HepG2 (cell line): ENCODE measurements around the gene HOXC9. TPM values are rescaled to one million over a fixed set of nuclear protein-coding genes. Genes with fewer than 3 reads are reported as not detected.

Source experiments
- BCL6 ChIP-seq: IDR thresholded peaks from 2 replicates; pipeline ENCODE4 v1.6.1; 2016; ENCODE audit warnings: missing genetic modification reagents, missing compliant biosample characterization
- CBX2 ChIP-seq, 2 experiments: fragments of 200-600 bp in 1 of 2; sonication (generic); formaldehyde crosslinking in 1 of 2; IDR thresholded peaks; 2 replicates each; pipeline versions ENCODE4 v1.7.0 to v1.8.1; 2018 to 2022; ENCODE audit warnings: low read depth in 2 of 2, low read length in 1 of 2, mild to moderate bottlenecking in 1 of 2, missing genetic modification reagents in 1 of 2
- ESRRA ChIP-seq: sonication (generic); formaldehyde crosslinking; IDR thresholded peaks from 2 replicates; pipeline ENCODE4 v1.5.1; 2020; ENCODE audit warnings: mild to moderate bottlenecking, low read depth, missing genetic modification reagents
- EZH2 ChIP-seq: conservative IDR thresholded peaks from 2 replicates; pipeline ENCODE4 v1.6.1; 2012; ENCODE audit warnings: mild to moderate bottlenecking, low read depth, low read length, moderate library complexity
- MED1 ChIP-seq: sonication (generic); formaldehyde crosslinking; IDR thresholded peaks from 2 replicates; pipeline ENCODE4 v1.4.0; 2020; ENCODE audit warnings: missing genetic modification reagents
- MXD1 ChIP-seq: sonication (generic); formaldehyde crosslinking; IDR thresholded peaks from 2 replicates; pipeline ENCODE4 v1.4.0; 2020; ENCODE audit warnings: mild to moderate bottlenecking, missing genetic modification reagents
- NCOA5 ChIP-seq: sonication (generic); formaldehyde crosslinking; IDR thresholded peaks from 2 replicates; pipeline ENCODE4 v1.4.0; 2020; ENCODE audit warnings: missing genetic modification reagents
- PRMT3 ChIP-seq: sonication (generic); formaldehyde crosslinking; IDR thresholded peaks from 2 replicates; pipeline ENCODE4 v1.8.1; 2022; ENCODE audit warnings: low read depth, mild to moderate bottlenecking, moderate library complexity, missing genetic modification reagents, borderline replicate concordance
- RFX1 ChIP-seq: fragments of 450-650 bp; IDR thresholded peaks from 2 replicates; pipeline ENCODE4 v1.6.1; 2017
- SKIL ChIP-seq: sonication (generic); formaldehyde crosslinking; IDR thresholded peaks from 2 replicates; pipeline ENCODE4 v1.8.0; 2022; ENCODE audit warnings: missing genetic modification reagents, mild to moderate bottlenecking, moderate library complexity, borderline replicate concordance
- TAF1 ChIP-seq: sonication (generic); formaldehyde crosslinking; IDR thresholded peaks from 2 replicates; pipeline ENCODE4 v1.4.0; 2020; ENCODE audit warnings: missing genetic modification reagents
- TCF7L2 ChIP-seq: IDR thresholded peaks from 2 replicates; pipeline ENCODE4 v1.6.1; 2011; ENCODE audit warnings: mild to moderate bottlenecking, low read depth, low read length, moderate library complexity
- ZBTB7A ChIP-seq: sonication (generic); formaldehyde crosslinking; IDR thresholded peaks from 2 replicates; pipeline ENCODE4 v1.8.0; 2022; ENCODE audit warnings: mild to moderate bottlenecking, missing genetic modification reagents
- ZNF430 ChIP-seq: sonication (generic); formaldehyde crosslinking; IDR thresholded peaks from 2 replicates; pipeline ENCODE4 v1.9.0; 2021; ENCODE audit warnings: mild to moderate bottlenecking, missing genetic modification reagents
- ZNF468 ChIP-seq: sonication (generic); formaldehyde crosslinking; IDR thresholded peaks from 2 replicates; pipeline ENCODE4 v1.8.0; 2022; ENCODE audit warnings: mild to moderate bottlenecking, moderate library complexity, missing genetic modification reagents
- ZNF784 ChIP-seq: sonication (generic); formaldehyde crosslinking; IDR thresholded peaks from 2 replicates; pipeline ENCODE4 v1.5.1; 2020; ENCODE audit warnings: missing genetic modification reagents, mild to moderate bottlenecking, borderline replicate concordance
- ZNF879 ChIP-seq: sonication (generic); formaldehyde crosslinking; IDR thresholded peaks from 2 replicates; pipeline ENCODE4 v1.8.1; 2023; ENCODE audit warnings: missing genetic modification reagents
- polyA plus RNA-seq, 8 experiments: library from polyadenylated mRNA; depleted of rRNA in 3 of 8; stranded (reverse) in 7 of 8; unstranded in 1 of 8; fragments of >200 nt; fragmentation: Illumina TruSeq in 4 of 8; extraction: Trizol in 4 of 8; gene quantifications; 2 replicates each; pipeline versions ENCODE4 v1.2.1 to v1.2.3, GENCODE V29; 2011 to 2016; ENCODE audit warnings: low read depth in 4 of 8, missing spikeins in 1 of 8, mixed read lengths in 1 of 8; ENCODE audit not compliant: insufficient read depth in 1 of 8
- total RNA-seq, 5 experiments: library from RNA; depleted of rRNA; stranded (reverse); fragments of >200 nt; fragmentation: Illumina TruSeq; extraction: Trizol; gene quantifications; 2 replicates each; pipeline ENCODE4 v1.2.3, GENCODE V29; 2016; ENCODE audit warnings: low read depth in 1 of 5
- TF ChIP-seq, protein P1 (sequence below): sonication (generic); formaldehyde crosslinking; IDR thresholded peaks from 2 replicates; pipeline ENCODE4 v1.4.0; 2020; ENCODE audit warnings: missing genetic modification reagents
- TF ChIP-seq, protein P2 (sequence below): sonication (generic); formaldehyde crosslinking; conservative IDR thresholded peaks from 2 replicates; pipeline ENCODE4 v1.4.0; 2020; ENCODE audit warnings: missing genetic modification reagents
- TF ChIP-seq, protein P3 (sequence below): sonication (generic); formaldehyde crosslinking; IDR thresholded peaks from 2 replicates; pipeline ENCODE4 v1.8.0; 2022; ENCODE audit warnings: missing genetic modification reagents, low read depth, mild to moderate bottlenecking, borderline replicate concordance

HOXC9 gene
- total and polyA plus RNA-seq, 2 of the 13 experiments (the other 11 are each of a cell fraction or from before 2014, with no cell fraction given) = 0.11 to 1.1 TPM

GRCh38 chr12:54000116-54001114, at the start of gene HOXC9 (continued):
- TF ChIP-seq, protein P1, sequence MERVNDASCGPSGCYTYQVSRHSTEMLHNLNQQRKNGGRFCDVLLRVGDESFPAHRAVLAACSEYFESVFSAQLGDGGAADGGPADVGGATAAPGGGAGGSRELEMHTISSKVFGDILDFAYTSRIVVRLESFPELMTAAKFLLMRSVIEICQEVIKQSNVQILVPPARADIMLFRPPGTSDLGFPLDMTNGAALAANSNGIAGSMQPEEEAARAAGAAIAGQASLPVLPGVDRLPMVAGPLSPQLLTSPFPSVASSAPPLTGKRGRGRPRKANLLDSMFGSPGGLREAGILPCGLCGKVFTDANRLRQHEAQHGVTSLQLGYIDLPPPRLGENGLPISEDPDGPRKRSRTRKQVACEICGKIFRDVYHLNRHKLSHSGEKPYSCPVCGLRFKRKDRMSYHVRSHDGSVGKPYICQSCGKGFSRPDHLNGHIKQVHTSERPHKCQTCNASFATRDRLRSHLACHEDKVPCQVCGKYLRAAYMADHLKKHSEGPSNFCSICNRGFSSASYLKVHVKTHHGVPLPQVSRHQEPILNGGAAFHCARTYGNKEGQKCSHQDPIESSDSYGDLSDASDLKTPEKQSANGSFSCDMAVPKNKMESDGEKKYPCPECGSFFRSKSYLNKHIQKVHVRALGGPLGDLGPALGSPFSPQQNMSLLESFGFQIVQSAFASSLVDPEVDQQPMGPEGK (CRISPR knock-in tag) = peak; percentile 26; the same call in 1 of the 2 replicates
- TF ChIP-seq TAF1 (CRISPR knock-in tag) (peak; percentile 32; the same call in 1 of the 2 replicates), ZBTB7A (0 out of 2 replicates have a peak, but pooled peaks have one; percentile 24), ESRRA (CRISPR knock-in tag) (no peak), SKIL (CRISPR knock-in tag) (no peak), MXD1 (CRISPR knock-in tag) (no peak; the same call in 1 of the 2 replicates), ZNF468 (CRISPR knock-in tag) (peak; percentile 72; the same call in 1 of the 2 replicates), ZNF879 (CRISPR knock-in tag) (no peak), BCL6 (CRISPR knock-in tag) (no peak), CBX2 (IDR thresholded peaks at IDR 0.05; ENCODE audit: low read depth, low read length) (0 out of 2 replicates have a peak, but pooled peaks have one; percentile 52), CBX2 (CRISPR knock-in tag; IDR thresholded peaks at IDR 0.05; ENCODE audit: low read depth) (peak; percentile 93), PRMT3 (no peak), NCOA5 (CRISPR knock-in tag) (no peak), EZH2 (peak; percentile 65; the same call in 1 of the 2 replicates), RFX1 (no peak), MED1 (CRISPR knock-in tag) (0 out of 2 replicates have a peak, but pooled peaks have one; percentile 20), ZNF784 (CRISPR knock-in tag) (no peak), ZNF430 (no peak), TCF7L2 (no peak)
- TF ChIP-seq, protein P2, sequence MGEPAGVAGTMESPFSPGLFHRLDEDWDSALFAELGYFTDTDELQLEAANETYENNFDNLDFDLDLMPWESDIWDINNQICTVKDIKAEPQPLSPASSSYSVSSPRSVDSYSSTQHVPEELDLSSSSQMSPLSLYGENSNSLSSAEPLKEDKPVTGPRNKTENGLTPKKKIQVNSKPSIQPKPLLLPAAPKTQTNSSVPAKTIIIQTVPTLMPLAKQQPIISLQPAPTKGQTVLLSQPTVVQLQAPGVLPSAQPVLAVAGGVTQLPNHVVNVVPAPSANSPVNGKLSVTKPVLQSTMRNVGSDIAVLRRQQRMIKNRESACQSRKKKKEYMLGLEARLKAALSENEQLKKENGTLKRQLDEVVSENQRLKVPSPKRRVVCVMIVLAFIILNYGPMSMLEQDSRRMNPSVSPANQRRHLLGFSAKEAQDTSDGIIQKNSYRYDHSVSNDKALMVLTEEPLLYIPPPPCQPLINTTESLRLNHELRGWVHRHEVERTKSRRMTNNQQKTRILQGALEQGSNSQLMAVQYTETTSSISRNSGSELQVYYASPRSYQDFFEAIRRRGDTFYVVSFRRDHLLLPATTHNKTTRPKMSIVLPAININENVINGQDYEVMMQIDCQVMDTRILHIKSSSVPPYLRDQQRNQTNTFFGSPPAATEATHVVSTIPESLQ (CRISPR knock-in tag) = no peak
- TF ChIP-seq, protein P3, sequence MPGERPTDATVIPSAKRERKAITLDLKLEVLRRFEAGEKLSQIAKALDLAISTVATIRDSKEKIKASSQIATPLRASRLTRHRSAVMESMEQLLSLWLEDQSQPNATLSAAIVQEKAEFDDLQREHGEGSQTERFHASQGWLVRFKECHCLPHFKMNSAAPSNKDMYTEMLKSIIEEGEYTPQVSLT (CRISPR knock-in tag) = no peak
